Measurements from ENCODE around the gene TRIM34. TPM values are rescaled to one million over a fixed set of nuclear protein-coding genes. Genes with fewer than 3 reads are reported as not detected.

Gene TRIM34
- polyA plus RNA-seq, 2 of the 4 experiments (the other 2 are of a cell fraction): 6.8 to 15.2 TPM

DNA sequence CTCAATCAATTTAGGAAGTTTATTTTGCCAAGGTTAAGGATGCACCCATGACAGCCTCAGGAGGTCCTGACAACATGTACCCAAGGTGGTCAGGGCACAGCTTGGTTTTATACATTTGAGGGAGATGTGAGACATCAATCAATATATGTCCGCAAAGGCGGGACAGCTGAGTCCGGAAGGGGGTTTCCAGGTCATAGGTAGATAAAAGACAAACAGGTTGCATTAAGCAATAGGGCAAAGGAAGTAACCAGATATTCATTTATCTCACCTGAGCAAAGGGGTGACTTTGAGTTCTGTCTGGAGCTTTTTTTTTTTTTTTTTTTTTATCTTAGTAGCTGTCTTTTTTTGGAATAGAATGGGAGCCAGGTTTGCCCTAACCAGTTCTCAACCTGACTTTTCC lies 2.0 kb upstream of the TRIM34 start:
- H3K27ac ChIP-seq: peak overlapping the region; percentile 79 to 91; a peak in 5 of 6 replicates
- no peak overlapping the region for H3K4me2 ChIP-seq
- ChIA-PET CTCF (interaction anchor here (0.9 to 7.4 kb wide), 5 partner anchors 18 to 731 kb away, joined by 3 to 50 read pairs (median 4); no protein-coding TSS in a partner anchor), POLR2A (interaction anchor here (0.9 kb wide), 1 partner anchor 62 kb away, joined by 5 read pairs; the partner anchor contains the start of gene TRIM5)
- FAIRE-seq (no peak), DNase-seq (ENCODE audit: low read depth in 1 of 2, low spot score in 1 of 2) (no peak), ATAC-seq (no peak)
- H3K4me3 ChIP-seq: no peak overlapping the region
- TF ChIP-seq ESRRA (IDR thresholded peaks at IDR 0.05; ENCODE audit: borderline replicate concordance, low read length): no peak
- TF ChIP-seq, protein P1, sequence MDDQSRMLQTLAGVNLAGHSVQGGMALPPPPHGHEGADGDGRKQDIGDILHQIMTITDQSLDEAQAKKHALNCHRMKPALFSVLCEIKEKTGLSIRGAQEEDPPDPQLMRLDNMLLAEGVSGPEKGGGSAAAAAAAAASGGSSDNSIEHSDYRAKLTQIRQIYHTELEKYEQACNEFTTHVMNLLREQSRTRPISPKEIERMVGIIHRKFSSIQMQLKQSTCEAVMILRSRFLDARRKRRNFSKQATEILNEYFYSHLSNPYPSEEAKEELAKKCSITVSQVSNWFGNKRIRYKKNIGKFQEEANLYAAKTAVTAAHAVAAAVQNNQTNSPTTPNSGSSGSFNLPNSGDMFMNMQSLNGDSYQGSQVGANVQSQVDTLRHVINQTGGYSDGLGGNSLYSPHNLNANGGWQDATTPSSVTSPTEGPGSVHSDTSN (IDR thresholded peaks at IDR 0.05): no peak
- TF ChIP-seq CHD2 (IDR thresholded peaks at IDR 0.05; ENCODE audit: low read length, partially characterized antibody): no peak
- TF ChIP-seq NR3C1 (IDR thresholded peaks at IDR 0.05): no peak
- TF ChIP-seq RAD21 (conservative IDR thresholded peaks at IDR 0.05 in 1 of 2, IDR thresholded peaks at IDR 0.05 in 1 of 2): no peak
- TF ChIP-seq RCOR1 (IDR thresholded peaks at IDR 0.05; ENCODE audit: low read depth, low read length): no peak
- no peak for TF ChIP-seq KDM5A (IDR thresholded peaks at IDR 0.05)
- TF ChIP-seq ZFP36 (IDR thresholded peaks at IDR 0.05; ENCODE audit: borderline replicate concordance, partially characterized antibody): no peak
- TF ChIP-seq HOXB5 (CRISPR knock-in tag; IDR thresholded peaks at IDR 0.05): no peak
- no peak for TF ChIP-seq FOXS1 (CRISPR knock-in tag; IDR thresholded peaks at IDR 0.05)
- no peak for TF ChIP-seq FOSL2 (IDR thresholded peaks at IDR 0.05)
- no peak for TF ChIP-seq FOSL2 (CRISPR knock-in tag; IDR thresholded peaks at IDR 0.05)
- no peak for TF ChIP-seq CHD4 (IDR thresholded peaks at IDR 0.05; ENCODE audit: borderline replicate concordance)
- no peak for TF ChIP-seq RARB (CRISPR knock-in tag; IDR thresholded peaks at IDR 0.05)
- H3K9me3 ChIP-seq: no peaks in the 10 kb centered on the region
- WGBS (ENCODE audit: missing lambda C conversion rate): 76% methylated on average over 3 of the region's 3 CpGs
- peaks cover 64% of the 10 kb centered on the region for H3K4me1 ChIP-seq

DNA sequence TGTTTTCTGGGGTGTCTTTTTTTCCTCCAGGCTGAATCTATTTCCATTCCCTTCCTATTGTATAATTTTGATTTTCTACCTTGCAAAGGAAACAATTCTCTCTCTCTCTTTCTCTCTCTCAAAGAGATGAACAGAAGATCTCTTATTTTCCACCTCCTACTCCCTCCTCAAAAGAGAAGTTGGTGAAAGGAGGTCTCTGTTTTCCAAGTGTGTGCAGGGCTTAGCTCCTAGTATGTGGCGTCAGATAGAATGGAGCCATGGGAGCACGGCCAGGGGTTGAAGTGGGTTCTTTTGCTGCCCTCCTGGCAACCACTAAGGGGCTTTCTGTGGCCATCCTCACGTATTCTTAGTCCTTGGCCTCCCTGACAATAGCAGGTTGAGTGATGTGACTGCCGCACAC lies 480 bp downstream of the TRIM34 start:
- TF ChIP-seq RAD21 (conservative IDR thresholded peaks at IDR 0.05 in 1 of 2, IDR thresholded peaks at IDR 0.05 in 1 of 2) (no peak), HEYL (CRISPR knock-in tag; IDR thresholded peaks at IDR 0.05) (no peak)
- TF ChIP-seq, protein P2, sequence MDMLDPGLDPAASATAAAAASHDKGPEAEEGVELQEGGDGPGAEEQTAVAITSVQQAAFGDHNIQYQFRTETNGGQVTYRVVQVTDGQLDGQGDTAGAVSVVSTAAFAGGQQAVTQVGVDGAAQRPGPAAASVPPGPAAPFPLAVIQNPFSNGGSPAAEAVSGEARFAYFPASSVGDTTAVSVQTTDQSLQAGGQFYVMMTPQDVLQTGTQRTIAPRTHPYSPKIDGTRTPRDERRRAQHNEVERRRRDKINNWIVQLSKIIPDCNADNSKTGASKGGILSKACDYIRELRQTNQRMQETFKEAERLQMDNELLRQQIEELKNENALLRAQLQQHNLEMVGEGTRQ (IDR thresholded peaks at IDR 0.05): no peak
- DNase-seq (ENCODE audit: low read depth in 1 of 2, low spot score in 1 of 2): no peak
- H3K4me1 ChIP-seq: peaks cover 45% of the 10 kb centered on the region
- FAIRE-seq: no peak
- H3K9me3 ChIP-seq: no peaks in the 10 kb centered on the region
- H3K27ac ChIP-seq: peak overlapping the region; percentile 69 to 83
- H3K4me2 ChIP-seq: peak overlapping the region; percentile 81
- peak overlapping the region; percentile 46 for H3K4me3 ChIP-seq
- peak in 1 of 2 experiments; percentile 1; a peak in 1 of 6 replicates for ATAC-seq
- CTCF ChIA-PET: interaction anchor here (1.4 kb wide), 1 partner anchor 12 kb away, joined by 3 read pairs; no protein-coding TSS in a partner anchor
- 45% methylated on average over 4 of the region's 4 CpGs for WGBS (ENCODE audit: missing lambda C conversion rate)
- POLR2A ChIA-PET: interaction anchor here (1.3 kb wide), 1 partner anchor 59 kb away, joined by 6 read pairs; the partner anchor contains the start of gene TRIM5

DNA sequence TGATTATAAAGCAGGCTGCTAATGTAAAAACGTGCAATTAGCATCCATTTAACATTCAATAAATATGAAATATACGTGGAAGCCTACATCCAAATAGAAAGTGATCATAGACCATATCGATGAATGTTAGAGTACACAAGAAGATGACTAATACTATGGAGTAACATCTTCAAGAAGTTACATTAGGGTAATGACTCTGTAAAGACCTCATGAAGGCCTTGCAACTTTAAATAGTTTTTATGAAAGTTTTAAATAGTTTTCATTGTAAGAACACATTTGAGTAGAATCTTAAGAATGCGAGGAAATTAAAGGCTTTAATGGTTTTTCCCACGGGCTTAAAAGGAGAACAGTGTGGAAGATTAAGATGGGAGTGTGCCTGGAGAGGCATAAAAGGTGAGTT lies 1.4 kb downstream of the TRIM34 start:
- H3K27ac ChIP-seq: peak overlapping the region; percentile 17 to 83; a peak in 2 of 6 replicates
- no peak for FAIRE-seq
- peak overlapping the region; percentile 81 for H3K4me2 ChIP-seq
- DNase-seq (ENCODE audit: low read depth in 1 of 2, low spot score in 1 of 2): no peak
- 55% methylated on average over 5 of the region's 5 CpGs for WGBS (ENCODE audit: missing lambda C conversion rate)
- ATAC-seq: no peak
- H3K9me3 ChIP-seq: no peaks in the 10 kb centered on the region
- no peak for TF ChIP-seq RCOR1 (IDR thresholded peaks at IDR 0.05; ENCODE audit: low read depth, low read length)
- TF ChIP-seq KDM5A (IDR thresholded peaks at IDR 0.05): no peak
- no peak for TF ChIP-seq FOSL2 (IDR thresholded peaks at IDR 0.05)
- 0 out of 2 replicates have a peak, but pooled peaks have one; percentile 31 for TF ChIP-seq FOSL2 (CRISPR knock-in tag; IDR thresholded peaks at IDR 0.05)
- no peak for TF ChIP-seq JUNB (IDR thresholded peaks at IDR 0.05)
- no peak for TF ChIP-seq SMC3 (IDR thresholded peaks at IDR 0.05)
- TF ChIP-seq, protein P1 (IDR thresholded peaks at IDR 0.05): no peak
- POLR2A ChIA-PET: no interaction called here
- H3K4me1 ChIP-seq: peaks cover 38% of the 10 kb centered on the region
- no peak overlapping the region for H3K4me3 ChIP-seq
- CTCF ChIA-PET: no interaction called here
